Thoracic aorta (tissue), 2 donors: ENCODE data around the gene CNGB1. TPM values are rescaled to one million over a fixed set of nuclear protein-coding genes. Genes with fewer than 3 reads are reported as not detected.

Experiments
- ATAC-seq: fragments of 150-250 bp; one replicate; pipeline ENCODE4 v1.8.0; 2017; ENCODE audit warnings: low read depth; ENCODE audit not compliant: insufficient number of reproducible peaks, low FRiP score
- DNase-seq: peaks from one replicate; pipeline ENCODE4 v3.0.0-alpha.2; 2020; ENCODE audit warnings: low spot score
- H3K27ac ChIP-seq, 2 donors: fragments of 200-600 bp; sonication (generic); 1 replicate in 1 of 2; 2 replicates in 1 of 2; pipeline ENCODE4 v1.5.1; 2016; ENCODE audit warnings: mild to moderate bottlenecking in 2 of 2, moderate library complexity in 2 of 2
- H3K27me3 ChIP-seq: fragments of 200-600 bp; sonication (generic); replicated peaks from 2 replicates; pipeline ENCODE4 v1.6.0; 2016; ENCODE audit warnings: mild to moderate bottlenecking; ENCODE audit not compliant: insufficient read depth
- H3K36me3 ChIP-seq: fragments of 200-600 bp; sonication (generic); one replicate; pipeline ENCODE4 v1.5.1; 2016
- H3K4me1 ChIP-seq, 2 donors: fragments of 200-600 bp; sonication (generic); 1 replicate in 1 of 2; 2 replicates in 1 of 2; pipeline versions ENCODE4 v1.5.1 to v1.6.0; 2016; ENCODE audit warnings: low read depth in 2 of 2, mild to moderate bottlenecking in 1 of 2; ENCODE audit not compliant: control insufficient read depth in 1 of 2
- H3K4me3 ChIP-seq: fragments of 200-600 bp; sonication (generic); 2 replicates; pipeline ENCODE4 v1.5.1; 2016; ENCODE audit warnings: mild to moderate bottlenecking
- H3K9me3 ChIP-seq: fragments of 200-600 bp; sonication (generic); 2 replicates; pipeline ENCODE4 v1.5.1; 2016
- total RNA-seq, 2 donors: library from RNA; depleted of rRNA; stranded (reverse); fragments of >200 nt; gene quantifications; one replicate each; pipeline versions ENCODE4 v1.1.0 to v1.2.3, GENCODE V29; 2016
- TF ChIP-seq, protein P1 (sequence below): fragments of 200-600 bp; sonication (generic); IDR thresholded peaks from one replicate; pipeline ENCODE4 v1.5.1; 2019; ENCODE audit warnings: antibody characterized with exemption

The CNGB1 gene
- total RNA-seq, 2 donors from 2014 or later: not detected

DNA sequence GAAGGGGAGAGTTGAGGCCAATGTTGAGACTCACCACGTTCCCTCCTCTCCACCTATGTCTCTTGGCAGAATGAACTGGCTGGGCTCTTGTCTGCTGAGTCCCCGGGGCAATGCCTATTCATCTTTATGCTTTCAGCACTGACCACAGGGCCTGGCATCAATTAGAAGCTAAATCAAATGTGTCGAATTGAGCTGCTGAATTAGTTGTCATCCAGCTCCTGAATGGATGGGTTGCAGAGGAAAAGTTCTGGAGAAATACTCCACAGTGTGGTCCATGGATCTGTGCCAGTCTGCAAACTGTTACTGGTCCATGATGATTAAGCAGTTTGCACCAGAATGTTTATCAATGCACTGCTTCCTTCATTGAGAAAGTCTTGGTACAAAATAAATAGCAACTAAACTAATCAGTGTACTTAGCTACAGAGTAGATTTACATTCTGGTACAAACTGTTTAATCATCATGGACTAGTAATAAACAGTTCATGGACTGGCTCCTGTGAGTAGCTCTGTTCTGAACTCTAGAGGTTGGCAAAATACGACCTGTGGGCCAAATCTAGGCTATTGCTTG lies 4.6 kb downstream of the CNGB1 start:
- Histone ChIP-seq H3K27me3 (no peaks in the 10 kb centered on the region), H3K4me1 (peaks cover 0 to 4% of the 10 kb centered on the region in 2 donors), H3K9me3 (no peaks in the 10 kb centered on the region), H3K27ac (no peak overlapping the region), H3K36me3 (no peaks in the 10 kb centered on the region), H3K4me3 (no peak overlapping the region)
- TF ChIP-seq, protein P1, sequence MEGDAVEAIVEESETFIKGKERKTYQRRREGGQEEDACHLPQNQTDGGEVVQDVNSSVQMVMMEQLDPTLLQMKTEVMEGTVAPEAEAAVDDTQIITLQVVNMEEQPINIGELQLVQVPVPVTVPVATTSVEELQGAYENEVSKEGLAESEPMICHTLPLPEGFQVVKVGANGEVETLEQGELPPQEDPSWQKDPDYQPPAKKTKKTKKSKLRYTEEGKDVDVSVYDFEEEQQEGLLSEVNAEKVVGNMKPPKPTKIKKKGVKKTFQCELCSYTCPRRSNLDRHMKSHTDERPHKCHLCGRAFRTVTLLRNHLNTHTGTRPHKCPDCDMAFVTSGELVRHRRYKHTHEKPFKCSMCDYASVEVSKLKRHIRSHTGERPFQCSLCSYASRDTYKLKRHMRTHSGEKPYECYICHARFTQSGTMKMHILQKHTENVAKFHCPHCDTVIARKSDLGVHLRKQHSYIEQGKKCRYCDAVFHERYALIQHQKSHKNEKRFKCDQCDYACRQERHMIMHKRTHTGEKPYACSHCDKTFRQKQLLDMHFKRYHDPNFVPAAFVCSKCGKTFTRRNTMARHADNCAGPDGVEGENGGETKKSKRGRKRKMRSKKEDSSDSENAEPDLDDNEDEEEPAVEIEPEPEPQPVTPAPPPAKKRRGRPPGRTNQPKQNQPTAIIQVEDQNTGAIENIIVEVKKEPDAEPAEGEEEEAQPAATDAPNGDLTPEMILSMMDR: no peak
- ATAC-seq (no peak), DNase-seq (no peak)

DNA sequence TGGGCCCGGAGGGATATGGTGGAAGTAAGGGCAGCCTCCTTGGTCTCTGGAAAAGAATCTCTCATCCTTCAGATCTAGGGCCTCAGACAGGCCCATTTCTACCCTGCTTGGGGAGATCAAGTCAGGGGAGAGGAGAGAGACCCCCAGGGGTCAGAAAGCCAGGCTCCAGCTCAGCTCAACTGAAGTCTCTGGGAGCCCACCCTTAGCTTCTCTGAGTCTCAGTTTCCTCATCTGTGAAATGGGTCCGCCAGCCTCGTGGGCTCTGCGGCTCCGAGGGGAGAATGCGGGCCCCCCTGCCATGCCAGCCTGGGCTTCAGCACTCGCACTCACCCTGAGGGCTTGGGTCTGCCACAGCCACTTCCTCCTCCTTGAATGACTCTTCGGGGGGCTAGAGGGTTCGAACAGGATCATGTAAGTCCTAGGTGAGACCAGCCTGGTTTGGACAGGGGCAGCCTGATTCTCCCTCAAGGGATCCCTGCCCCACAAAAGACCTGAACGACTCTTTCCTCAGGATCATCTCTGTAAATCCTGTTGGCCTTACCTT lies 6.7 kb downstream of the CNGB1 start:
- H3K36me3 ChIP-seq: no peaks in the 10 kb centered on the region
- H3K4me1 ChIP-seq: peaks cover 0 to 4% of the 10 kb centered on the region in 2 donors
- H3K4me3 ChIP-seq: no peak overlapping the region
- H3K9me3 ChIP-seq: no peaks in the 10 kb centered on the region
- TF ChIP-seq, protein P1: no peak
- no peak for ATAC-seq
- H3K27me3 ChIP-seq: no peaks in the 10 kb centered on the region
- H3K27ac ChIP-seq: no peak overlapping the region
- no peak for DNase-seq

DNA sequence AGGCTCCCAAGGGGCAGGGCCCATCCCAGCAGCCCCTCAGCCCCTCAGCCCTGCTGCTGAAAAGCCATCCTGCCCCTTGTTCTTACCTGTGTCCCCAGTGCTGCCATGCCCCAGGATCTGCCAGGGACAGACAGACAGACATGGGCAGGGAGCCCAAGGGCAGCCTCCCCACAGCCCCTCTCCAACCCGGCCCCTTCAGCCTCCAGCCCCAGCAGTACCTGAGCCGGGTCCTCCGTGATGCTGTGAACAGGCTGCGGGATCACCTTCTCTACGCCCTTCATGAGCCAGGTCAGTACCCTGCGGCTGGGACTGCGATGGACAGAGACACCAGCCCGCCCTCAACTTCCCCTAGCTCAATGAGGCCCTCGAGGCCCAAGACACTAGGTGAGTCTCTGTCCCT lies 8.2 kb downstream of the CNGB1 start:
- ATAC-seq: no peak
- H3K4me1 ChIP-seq: peaks cover 0 to 4% of the 10 kb centered on the region in 2 donors

GRCh38 chr16:57962046-57962445 lies 8.9 kb downstream of the CNGB1 start:
- Histone ChIP-seq H3K36me3 (no peaks in the 10 kb centered on the region), H3K27ac (no peak overlapping the region), H3K27me3 (no peaks in the 10 kb centered on the region), H3K4me1 (peaks cover 0 to 4% of the 10 kb centered on the region in 2 donors), H3K9me3 (no peaks in the 10 kb centered on the region), H3K4me3 (no peak overlapping the region)
- TF ChIP-seq, protein P1: no peak
- DNase-seq (no peak), ATAC-seq (no peak)

More for the DNA sequence above, 8.2 kb downstream of the CNGB1 start:
- Histone ChIP-seq H3K27me3 (no peaks in the 10 kb centered on the region), H3K9me3 (no peaks in the 10 kb centered on the region), H3K36me3 (no peaks in the 10 kb centered on the region), H3K27ac (no peak overlapping the region), H3K4me3 (no peak overlapping the region)
- TF ChIP-seq, protein P1: no peak
- no peak for DNase-seq

DNA sequence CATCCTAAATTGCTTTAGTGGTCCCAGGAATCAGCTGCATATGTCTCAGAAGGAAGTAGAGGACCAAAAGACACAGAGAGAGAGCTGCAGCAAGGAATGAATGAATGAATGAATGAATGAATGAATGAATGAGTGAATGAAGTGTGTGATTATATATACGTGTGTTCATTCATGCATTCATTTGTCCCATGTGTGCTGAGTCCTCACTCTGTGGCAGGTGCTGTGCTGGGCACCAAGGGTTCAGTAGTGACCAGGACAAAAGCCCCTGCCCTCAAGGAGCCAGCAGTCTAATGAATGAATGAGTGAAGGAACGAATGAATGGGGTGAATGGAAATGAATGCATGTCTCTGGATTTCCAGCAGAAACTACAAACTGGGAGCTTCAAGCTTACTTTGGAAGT lies 9.4 kb downstream of the CNGB1 start:
- TF ChIP-seq, protein P1: no peak

More for the DNA sequence above, 9.4 kb downstream of the CNGB1 start:
- Histone ChIP-seq H3K4me1 (peaks cover 0 to 4% of the 10 kb centered on the region in 2 donors), H3K4me3 (no peak overlapping the region), H3K9me3 (no peaks in the 10 kb centered on the region), H3K27me3 (no peaks in the 10 kb centered on the region), H3K27ac (no peak overlapping the region), H3K36me3 (no peaks in the 10 kb centered on the region)
- DNase-seq: no peak
- no peak for ATAC-seq
